ENCODE measurements around the gene COBLL1. TPM values are rescaled to one million over a fixed set of nuclear protein-coding genes. Genes with fewer than 3 reads are reported as not detected.

Gene COBLL1
- 0.89 and 21.0 TPM in 2 replicates for total RNA-seq (2014; rRNA removed; shearing (Covaris generic); ENCODE audit: low replicate concordance)

- peak; percentile 70 for DNase-seq
- H3K36me3 ChIP-seq, result no peaks in the 10 kb centered on the region
- H3K27me3 ChIP-seq, result no peaks in the 10 kb centered on the region
- H3K9me3 ChIP-seq, result no peaks in the 10 kb centered on the region
- H3K4me3 ChIP-seq, result peak within 1 kb of the TSS; percentile 89
These were observed at the start of gene COBLL1 for GRCh38 chr2:164841719-164842623. COBLL1 (minus strand) TSS chr2:164841823; CDS start chr2:164841196, 627 bp downstream.

- Histone ChIP-seq H3K36me3 (no peaks in the 10 kb centered on the region), H3K9me3 (no peaks in the 10 kb centered on the region), H3K27me3 (no peaks in the 10 kb centered on the region), H3K4me3 (no peak overlapping the region)
- DNase-seq, result no peak
These were observed 48.9 kb upstream of the COBLL1 start for GRCh38 chr2:164890544-164890943.

GRCh38 chr2:164888592-164888991 lies 47.0 kb upstream of the COBLL1 start:
- Histone ChIP-seq H3K27me3 (no peaks in the 10 kb centered on the region), H3K4me3 (no peak overlapping the region), H3K9me3 (no peaks in the 10 kb centered on the region), H3K36me3 (no peaks in the 10 kb centered on the region)
- no peak for DNase-seq

- H3K36me3 ChIP-seq, result no peaks in the 10 kb centered on the region
- no peak for DNase-seq
- H3K27me3 ChIP-seq, result no peaks in the 10 kb centered on the region
- H3K4me3 ChIP-seq, result no peak overlapping the region
- H3K9me3 ChIP-seq, result no peaks in the 10 kb centered on the region
These were observed 46.0 kb upstream of the COBLL1 start for GRCh38 chr2:164887434-164888144.

- DNase-seq, result peak; percentile 39
- Histone ChIP-seq H3K27me3 (no peaks in the 10 kb centered on the region), H3K9me3 (no peaks in the 10 kb centered on the region), H3K4me3 (no peak overlapping the region), H3K36me3 (no peaks in the 10 kb centered on the region)
These were observed 40.7 kb upstream of the COBLL1 start for GRCh38 chr2:164882276-164882675.

- Histone ChIP-seq H3K9me3 (no peaks in the 10 kb centered on the region), H3K4me3 (no peak overlapping the region), H3K36me3 (no peaks in the 10 kb centered on the region), H3K27me3 (no peaks in the 10 kb centered on the region)
- DNase-seq, result no peak
These were observed 39.9 kb upstream of the COBLL1 start for GRCh38 chr2:164881524-164881923.

- Histone ChIP-seq H3K36me3 (no peaks in the 10 kb centered on the region), H3K27me3 (no peaks in the 10 kb centered on the region), H3K4me3 (no peak overlapping the region), H3K9me3 (no peaks in the 10 kb centered on the region)
- no peak for DNase-seq
These were observed 38.4 kb upstream of the COBLL1 start for GRCh38 chr2:164879901-164880535.

- no peaks in the 10 kb centered on the region for H3K36me3 ChIP-seq
- no peaks in the 10 kb centered on the region for H3K9me3 ChIP-seq
- no peak for DNase-seq
- no peak overlapping the region for H3K4me3 ChIP-seq
- no peaks in the 10 kb centered on the region for H3K27me3 ChIP-seq
These were observed 36.3 kb upstream of the COBLL1 start for GRCh38 chr2:164877927-164878326.

GRCh38 chr2:164877169-164877568 lies 35.5 kb upstream of the COBLL1 start:
- H3K9me3 ChIP-seq, result no peaks in the 10 kb centered on the region
- no peak overlapping the region for H3K4me3 ChIP-seq
- DNase-seq, result no peak

GRCh38 chr2:164875334-164876205 lies 33.9 kb upstream of the COBLL1 start:
- Histone ChIP-seq H3K36me3 (no peaks in the 10 kb centered on the region), H3K27me3 (no peaks in the 10 kb centered on the region), H3K9me3 (no peaks in the 10 kb centered on the region), H3K4me3 (no peak overlapping the region)
- DNase-seq, result no peak

More at GRCh38 chr2:164877169-164877568, 35.5 kb upstream of the COBLL1 start:
- no peaks in the 10 kb centered on the region for H3K36me3 ChIP-seq
- no peaks in the 10 kb centered on the region for H3K27me3 ChIP-seq

- Histone ChIP-seq H3K27me3 (no peaks in the 10 kb centered on the region), H3K9me3 (no peaks in the 10 kb centered on the region), H3K36me3 (no peaks in the 10 kb centered on the region), H3K4me3 (no peak overlapping the region)
- DNase-seq, result no peak
These were observed 31.7 kb upstream of the COBLL1 start for GRCh38 chr2:164873210-164873908.

- H3K4me3 ChIP-seq, result no peak overlapping the region
- H3K9me3 ChIP-seq, result no peaks in the 10 kb centered on the region
- no peaks in the 10 kb centered on the region for H3K27me3 ChIP-seq
- H3K36me3 ChIP-seq, result no peaks in the 10 kb centered on the region
- DNase-seq, result no peak
These were observed 29.8 kb upstream of the COBLL1 start for GRCh38 chr2:164871404-164871803.

- Histone ChIP-seq H3K9me3 (no peaks in the 10 kb centered on the region), H3K4me3 (no peak overlapping the region), H3K36me3 (no peaks in the 10 kb centered on the region), H3K27me3 (no peaks in the 10 kb centered on the region)
- no peak for DNase-seq
These were observed 27.8 kb upstream of the COBLL1 start for GRCh38 chr2:164869420-164869772.

- Histone ChIP-seq H3K36me3 (no peaks in the 10 kb centered on the region), H3K27me3 (no peaks in the 10 kb centered on the region), H3K9me3 (no peaks in the 10 kb centered on the region), H3K4me3 (no peak overlapping the region)
- DNase-seq, result peak; percentile 54
These were observed 27.2 kb upstream of the COBLL1 start for GRCh38 chr2:164868563-164869419.

- H3K36me3 ChIP-seq, result no peaks in the 10 kb centered on the region
- no peak for DNase-seq
- H3K27me3 ChIP-seq, result no peaks in the 10 kb centered on the region
- H3K4me3 ChIP-seq, result no peak overlapping the region
- no peaks in the 10 kb centered on the region for H3K9me3 ChIP-seq
These were observed 26.3 kb upstream of the COBLL1 start for GRCh38 chr2:164867779-164868397.

All from MG63 (cell line).